SKM-1 treated with dmso at 0.1 percent for 144 hours (cell line): Measurements from ENCODE around the gene HERC3.

Source experiments
- DNase-seq: peaks from one replicate; lab custom pipeline; 2025; ENCODE audit not compliant: unreplicated experiment; lab: John Stamatoyannopoulos, UW

HERC3 gene

GRCh38 chr4:88744609-88745008 lies 152.3 kb downstream of the HERC3 start:
- DNase-seq: no peak

- no peak for DNase-seq
Observed at GRCh38 chr4:88745175-88745574, 152.9 kb downstream of the HERC3 start.

- DNase-seq: no peak
Observed at GRCh38 chr4:88745581-88746163, 153.4 kb downstream of the HERC3 start.

GRCh38 chr4:88746206-88746605 lies 153.9 kb downstream of the HERC3 start:
- DNase-seq: no peak

- DNase-seq: no peak
Observed at GRCh38 chr4:88747351-88747750, 155.1 kb downstream of the HERC3 start.

DNA sequence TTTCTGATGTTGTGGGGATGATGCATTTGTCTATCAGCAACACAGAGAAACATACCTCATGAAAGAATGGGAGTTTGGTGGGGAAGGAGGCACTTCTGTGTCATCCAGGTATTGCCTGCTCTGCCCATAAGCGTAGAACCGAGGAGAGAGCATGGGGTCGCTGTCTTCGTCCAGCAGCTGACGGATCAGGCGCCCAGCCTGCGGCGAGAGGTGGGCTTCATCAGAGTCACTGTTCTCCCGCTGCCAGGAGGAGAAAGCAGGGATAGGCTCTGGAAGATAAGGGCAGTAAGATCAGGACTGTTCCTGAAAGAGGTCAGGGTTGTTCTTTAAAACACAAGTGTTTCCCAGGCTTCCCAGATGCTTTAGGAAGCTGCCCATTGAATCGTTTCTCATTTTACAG lies 158.1 kb downstream of the HERC3 start:
- no peak for DNase-seq

- DNase-seq: no peak
Observed at GRCh38 chr4:88751258-88752075, 159.2 kb downstream of the HERC3 start.

DNA sequence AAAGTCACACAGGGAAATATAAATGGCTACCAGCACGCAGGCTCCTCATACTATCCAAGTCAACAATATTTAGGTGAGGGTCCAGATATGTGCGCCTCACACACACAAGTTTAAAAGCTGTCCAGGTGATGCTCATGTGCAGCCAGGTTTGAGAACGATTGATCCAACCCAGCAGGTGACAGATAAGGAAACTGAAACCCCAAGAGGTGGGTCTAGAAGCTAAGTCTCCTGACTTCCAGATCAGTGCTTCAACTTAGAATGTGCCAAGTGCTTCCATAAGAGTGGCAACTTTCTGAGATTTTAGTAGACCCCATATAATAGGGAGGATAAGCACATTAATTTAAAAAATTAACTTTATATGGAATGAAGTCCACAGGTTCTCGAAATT lies 159.8 kb downstream of the HERC3 start:
- DNase-seq: no peak

DNA sequence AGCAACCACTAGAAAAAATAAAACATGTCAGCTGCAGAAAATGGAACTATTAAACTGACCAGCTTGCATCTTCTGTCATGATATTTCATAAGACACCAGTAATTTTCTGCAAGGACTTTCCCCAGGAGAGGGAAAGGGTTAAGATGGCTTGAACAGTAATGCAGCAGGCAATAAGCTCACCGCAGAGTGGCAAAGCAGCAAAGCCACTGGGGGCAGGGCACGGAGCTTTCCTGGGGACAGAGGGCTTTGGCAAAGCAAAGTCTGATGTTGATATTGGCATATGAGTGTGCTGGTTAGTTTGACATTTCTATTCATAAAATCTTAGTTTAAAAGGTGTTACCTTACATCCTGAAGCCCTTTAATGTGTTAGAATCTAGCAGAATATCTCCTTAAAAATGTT lies 160.5 kb downstream of the HERC3 start:
- no peak for DNase-seq

DNA sequence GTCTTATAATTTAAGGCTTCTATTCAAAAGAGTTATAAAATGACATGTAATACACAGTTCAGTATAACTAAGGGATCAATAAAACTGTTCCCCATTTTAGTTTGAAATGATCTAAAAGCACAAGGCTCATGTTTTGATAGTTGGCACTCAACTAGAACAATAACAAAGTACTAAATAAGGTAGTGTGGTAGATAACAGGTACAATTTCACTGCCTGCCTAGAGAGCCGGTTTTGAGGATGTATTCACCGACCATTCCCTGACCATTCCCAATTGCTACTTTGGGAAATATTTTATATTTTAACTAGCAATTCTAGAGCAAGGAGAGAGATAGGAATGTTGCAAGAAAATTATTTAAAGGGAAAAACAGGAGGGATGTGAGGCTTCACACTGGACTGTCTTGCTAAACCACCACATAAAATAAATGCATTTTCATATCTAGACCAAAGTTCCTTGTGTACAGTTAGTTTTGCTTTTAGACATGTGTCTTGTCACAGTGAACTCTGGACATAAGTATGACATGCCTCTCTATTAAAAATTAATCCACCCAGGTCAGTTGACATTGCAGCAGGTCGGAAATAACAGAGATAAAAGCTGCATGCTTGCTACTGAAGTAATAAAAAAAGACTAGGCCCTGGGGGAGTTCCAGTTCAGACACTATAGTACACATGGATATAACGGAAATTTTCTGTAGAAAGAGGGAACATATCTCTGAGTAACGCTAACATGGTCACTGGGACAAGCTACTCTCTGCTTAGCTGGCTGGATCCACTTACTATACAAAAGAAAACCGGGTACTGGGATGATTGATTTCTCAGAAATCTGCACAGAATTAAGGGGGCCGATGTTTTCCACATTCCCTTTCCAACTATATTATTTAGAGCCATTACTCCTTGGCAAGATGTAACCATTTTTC lies 161.6 kb downstream of the HERC3 start:
- DNase-seq: no peak

GRCh38 chr4:88754796-88755195 lies 162.5 kb downstream of the HERC3 start:
- no peak for DNase-seq

DNA sequence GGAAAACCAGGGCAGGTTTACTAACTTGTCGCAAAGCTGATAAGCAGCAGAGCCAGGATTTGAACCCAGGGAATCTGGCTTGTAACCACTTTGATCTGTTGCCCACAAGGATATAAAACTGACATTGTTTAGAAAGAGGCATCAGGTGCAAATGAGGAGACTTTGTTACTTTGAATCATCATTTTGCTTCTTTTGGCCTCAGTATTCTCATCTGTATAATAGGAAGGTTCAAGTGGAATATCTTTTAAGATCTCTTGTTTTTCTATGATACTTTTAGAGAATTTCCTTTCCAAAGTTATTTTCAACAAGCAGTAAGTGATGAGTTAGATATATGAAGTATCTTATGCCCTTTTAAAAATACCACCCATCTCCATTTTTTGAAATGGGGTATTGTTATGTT lies 163.2 kb downstream of the HERC3 start:
- DNase-seq: no peak

DNA sequence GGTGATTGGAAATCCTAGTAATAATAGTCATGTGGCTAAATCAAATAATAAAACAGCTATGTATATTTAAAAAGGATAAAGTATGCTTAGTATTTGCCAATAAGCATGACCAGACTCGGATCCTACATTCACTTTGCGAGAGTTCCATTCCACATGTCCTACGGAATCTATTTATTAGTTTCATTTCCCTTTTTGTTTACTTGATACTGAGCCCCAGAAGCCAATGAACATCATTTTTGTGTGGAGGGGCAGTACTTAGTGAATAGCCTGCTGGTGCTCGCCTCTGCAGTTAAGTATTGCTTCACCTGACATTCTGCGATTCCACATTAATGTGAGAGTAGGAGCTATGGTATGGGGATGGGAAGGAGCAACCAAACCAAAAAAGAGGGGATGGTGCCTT lies 163.9 kb downstream of the HERC3 start:
- DNase-seq: no peak

DNA sequence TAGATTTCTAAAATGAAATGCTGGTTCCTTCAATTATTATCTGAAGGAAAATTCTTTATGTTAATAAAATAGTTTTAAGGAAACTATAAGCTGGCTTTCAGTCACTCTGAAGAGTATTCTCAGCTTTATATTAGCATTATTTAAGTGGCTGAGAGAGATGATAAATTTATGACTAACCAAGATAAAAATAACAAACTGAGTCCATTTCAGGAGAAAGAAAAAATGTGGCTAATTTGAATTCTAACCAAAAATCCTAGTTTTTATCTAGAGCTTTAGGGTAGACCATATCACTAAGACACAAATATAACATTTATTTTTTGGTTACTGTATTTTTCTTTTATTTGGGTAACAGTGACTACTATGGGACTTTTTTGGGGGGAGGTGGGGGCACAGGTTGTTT lies 164.8 kb downstream of the HERC3 start:
- DNase-seq: no peak

GRCh38 chr4:88757776-88758175 lies 165.5 kb downstream of the HERC3 start:
- no peak for DNase-seq
